Measurements from ENCODE around the gene KIDINS220. TPM values are rescaled to one million over a fixed set of nuclear protein-coding genes. Genes with fewer than 3 reads are reported as not detected.

Gene KIDINS220
- total RNA-seq, 2 experiments from 2014 or later, result 20.8 to 20.9 TPM

DNA sequence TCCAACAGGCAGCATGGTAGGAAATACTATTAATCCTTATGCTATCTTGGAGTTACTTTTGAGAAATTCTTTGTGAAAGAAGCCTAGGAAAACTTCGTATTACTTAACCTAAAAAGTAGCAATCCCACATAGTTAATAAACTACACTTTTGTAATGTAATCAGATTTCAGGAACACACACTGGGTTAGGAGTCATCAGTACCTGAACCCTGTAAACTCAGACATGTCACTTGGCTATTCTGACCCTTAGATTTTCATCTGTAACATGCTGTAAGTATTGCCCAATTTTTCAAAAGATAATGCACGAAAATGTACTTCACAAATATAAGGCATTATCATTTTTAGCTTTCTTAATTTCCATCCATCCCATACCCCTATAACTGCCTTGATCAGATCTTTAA, 39.0 kb downstream of the KIDINS220 start:
- no peak for DNase-seq
- Mint-ChIP-seq H3K36me3 (ENCODE audit: low read depth) (peaks cover 52% of the 10 kb centered on the region), H3K9me3 (no peaks in the 10 kb centered on the region), H3K27ac (no peak overlapping the region), H3K27me3 (no peaks in the 10 kb centered on the region), H3K4me1 (ENCODE audit: low read depth) (peaks cover 15% of the 10 kb centered on the region), H3K4me3 (no peak overlapping the region)
- ATAC-seq, result no peak
- intact Hi-C loops (cut with micrococcal nuclease), result no loop called here
- ChIA-PET CTCF (interaction anchor here (1.0 kb wide), 1 partner anchor 10 kb away, joined by 3 read pairs; no protein-coding TSS in a partner anchor), POLR2A (interaction anchor here (0.7 kb wide), 1 partner anchor 38 kb away, joined by 3 read pairs; no protein-coding TSS in a partner anchor)
- TF ChIP-seq, protein P1, sequence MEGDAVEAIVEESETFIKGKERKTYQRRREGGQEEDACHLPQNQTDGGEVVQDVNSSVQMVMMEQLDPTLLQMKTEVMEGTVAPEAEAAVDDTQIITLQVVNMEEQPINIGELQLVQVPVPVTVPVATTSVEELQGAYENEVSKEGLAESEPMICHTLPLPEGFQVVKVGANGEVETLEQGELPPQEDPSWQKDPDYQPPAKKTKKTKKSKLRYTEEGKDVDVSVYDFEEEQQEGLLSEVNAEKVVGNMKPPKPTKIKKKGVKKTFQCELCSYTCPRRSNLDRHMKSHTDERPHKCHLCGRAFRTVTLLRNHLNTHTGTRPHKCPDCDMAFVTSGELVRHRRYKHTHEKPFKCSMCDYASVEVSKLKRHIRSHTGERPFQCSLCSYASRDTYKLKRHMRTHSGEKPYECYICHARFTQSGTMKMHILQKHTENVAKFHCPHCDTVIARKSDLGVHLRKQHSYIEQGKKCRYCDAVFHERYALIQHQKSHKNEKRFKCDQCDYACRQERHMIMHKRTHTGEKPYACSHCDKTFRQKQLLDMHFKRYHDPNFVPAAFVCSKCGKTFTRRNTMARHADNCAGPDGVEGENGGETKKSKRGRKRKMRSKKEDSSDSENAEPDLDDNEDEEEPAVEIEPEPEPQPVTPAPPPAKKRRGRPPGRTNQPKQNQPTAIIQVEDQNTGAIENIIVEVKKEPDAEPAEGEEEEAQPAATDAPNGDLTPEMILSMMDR (IDR thresholded peaks at IDR 0.05), result no peak

- ATAC-seq, result no peak
- H3K27me3 Mint-ChIP-seq, result no peaks in the 10 kb centered on the region
- H3K9me3 Mint-ChIP-seq, result no peaks in the 10 kb centered on the region
- intact Hi-C loops (cut with micrococcal nuclease), result no loop called here
- DNase-seq, result no peak
- TF ChIP-seq, protein P1 (IDR thresholded peaks at IDR 0.05), result no peak
- no peak overlapping the region for H3K4me3 Mint-ChIP-seq
- POLR2A ChIA-PET, result no interaction called here
- peaks cover 15% of the 10 kb centered on the region for H3K4me1 Mint-ChIP-seq (ENCODE audit: low read depth)
- no peak overlapping the region for H3K27ac Mint-ChIP-seq
- CTCF ChIA-PET, result no interaction called here
- H3K36me3 Mint-ChIP-seq (ENCODE audit: low read depth), result peaks cover 49% of the 10 kb centered on the region
Observed at GRCh38 chr2:8797682-8798081, 39.7 kb downstream of the KIDINS220 start.

DNA sequence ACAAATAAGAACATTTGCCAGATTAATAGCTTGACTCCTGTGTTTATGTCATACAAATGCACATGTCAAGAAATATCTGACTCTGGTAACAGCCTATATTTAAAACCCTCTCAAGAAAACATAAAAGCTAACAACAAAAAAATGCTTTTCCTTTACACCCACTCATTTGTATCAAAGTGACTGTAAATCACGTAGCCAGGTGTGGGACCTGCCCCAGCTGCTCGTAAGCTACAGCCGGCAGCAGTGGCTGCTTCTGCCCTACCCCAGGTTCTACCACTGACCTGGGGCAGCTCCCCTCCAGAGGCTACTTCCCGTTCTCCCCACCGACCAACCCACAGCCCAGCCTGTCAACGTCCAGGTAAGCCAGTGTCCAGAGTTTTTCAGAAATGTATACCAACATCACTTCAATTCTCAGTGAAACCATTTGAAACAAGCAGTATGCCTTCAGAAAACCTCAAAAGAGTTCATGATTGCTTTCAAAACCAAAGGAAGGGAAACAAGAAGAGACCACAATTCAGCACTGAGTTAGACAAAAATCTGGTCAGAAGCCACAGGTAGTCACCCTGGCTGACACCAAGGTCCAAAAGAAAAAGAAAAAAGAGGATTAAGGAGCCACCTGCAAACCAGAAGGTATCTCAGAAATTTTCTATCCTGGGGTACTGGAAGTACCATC, 40.4 kb downstream of the KIDINS220 start:
- TF ChIP-seq, protein P1 (IDR thresholded peaks at IDR 0.05), result no peak
- DNase-seq, result peak; percentile 21
- Mint-ChIP-seq H3K9me3 (no peaks in the 10 kb centered on the region), H3K4me1 (ENCODE audit: low read depth) (peaks cover 15% of the 10 kb centered on the region), H3K4me3 (no peak overlapping the region), H3K27ac (peak overlapping the region; percentile 63), H3K27me3 (no peaks in the 10 kb centered on the region), H3K36me3 (ENCODE audit: low read depth) (peaks cover 43% of the 10 kb centered on the region)
- CTCF ChIA-PET, result interaction anchor here (1.2 to 1.3 kb wide), 2 partner anchors 8 to 16 kb away, joined by 6 to 7 read pairs; no protein-coding TSS in a partner anchor
- peak; percentile 70 for ATAC-seq
- intact Hi-C loops (cut with micrococcal nuclease), result no loop called here
- POLR2A ChIA-PET, result no interaction called here

DNA sequence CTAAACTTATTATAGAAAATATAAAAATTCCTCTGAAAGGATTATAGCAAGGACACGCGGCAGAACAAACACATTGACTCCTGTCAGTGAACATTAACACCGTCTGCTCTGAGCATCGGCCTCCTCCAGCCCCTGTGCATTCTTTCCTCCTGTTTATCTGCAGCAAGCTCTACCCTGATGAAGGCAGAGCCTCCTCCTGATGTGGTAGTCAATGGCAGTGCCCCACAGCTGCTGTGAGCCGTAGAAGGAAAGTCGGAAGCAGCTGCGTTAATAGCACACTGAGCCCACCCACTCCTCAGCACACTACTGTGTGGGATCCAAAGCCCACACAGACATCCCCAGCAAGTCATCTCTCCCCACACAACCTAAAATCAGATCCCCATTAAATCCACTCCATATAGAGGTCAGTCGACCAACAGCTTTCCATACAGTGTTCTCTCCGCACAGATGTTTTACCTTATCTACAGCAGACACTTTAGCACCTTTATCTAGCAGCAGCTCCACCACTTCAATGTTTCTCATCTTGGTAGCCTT, 41.0 kb downstream of the KIDINS220 start:
- Mint-ChIP-seq H3K36me3 (ENCODE audit: low read depth) (peaks cover 37% of the 10 kb centered on the region), H3K27ac (peak overlapping the region; percentile 1), H3K4me1 (ENCODE audit: low read depth) (peaks cover 15% of the 10 kb centered on the region), H3K4me3 (no peak overlapping the region), H3K27me3 (no peaks in the 10 kb centered on the region), H3K9me3 (no peaks in the 10 kb centered on the region)
- peak; percentile 13 for ATAC-seq
- ChIA-PET CTCF (interaction anchor here (1.2 to 1.3 kb wide), 2 partner anchors 9 to 15 kb away, joined by 6 to 7 read pairs; no protein-coding TSS in a partner anchor), POLR2A (no interaction called here)
- no peak for DNase-seq
- intact Hi-C loops (cut with micrococcal nuclease), result no loop called here
- TF ChIP-seq, protein P1 (IDR thresholded peaks at IDR 0.05), result no peak
